HG02870 (cell line): ENCODE measurements around the gene PIAS1.
"Not testable (repeated sequence)": the region's sequence is repeated elsewhere in the genome, so short reads cannot be mapped to it uniquely, and the experiment has no call there.

ENCODE experiments used
- ATAC-seq: cut with Tn5 transposase; IDR thresholded peaks from one replicate; pipeline ENCODE4 v1.9.1; 2021; ENCODE audit warnings: mild to moderate bottlenecking, moderate library complexity; ENCODE audit not compliant: unreplicated experiment

The PIAS1 gene

GRCh38 chr15:68113273-68113672 lies 59.2 kb downstream of the PIAS1 start:
- ATAC-seq = no peak

GRCh38 chr15:68113751-68114150 lies 59.6 kb downstream of the PIAS1 start:
- ATAC-seq = no peak

GRCh38 chr15:68114356-68114755 lies 60.2 kb downstream of the PIAS1 start:
- no peak for ATAC-seq

- no peak for ATAC-seq
Measured at GRCh38 chr15:68114840-68115239, 60.7 kb downstream of the PIAS1 start.

GRCh38 chr15:68124700-68125099 lies 70.6 kb downstream of the PIAS1 start:
- no peak for ATAC-seq

GRCh38 chr15:68126396-68126795 lies 72.3 kb downstream of the PIAS1 start:
- ATAC-seq = no peak

- no peak for ATAC-seq
Measured at GRCh38 chr15:68129072-68129471, 75.0 kb downstream of the PIAS1 start.

- no peak for ATAC-seq
Measured at GRCh38 chr15:68130851-68131250, 76.7 kb downstream of the PIAS1 start.

GRCh38 chr15:68137096-68137495 lies 83.0 kb downstream of the PIAS1 start:
- ATAC-seq = no peak

- ATAC-seq = no peak
Measured at GRCh38 chr15:68143129-68143528, 89.0 kb downstream of the PIAS1 start.

GRCh38 chr15:68143785-68144184 lies 89.7 kb downstream of the PIAS1 start:
- ATAC-seq = no peak

- ATAC-seq = no peak
Measured at GRCh38 chr15:68145706-68146105, 91.6 kb downstream of the PIAS1 start.

- ATAC-seq = no peak
Measured at GRCh38 chr15:68148039-68148438, 93.9 kb downstream of the PIAS1 start.

GRCh38 chr15:68149059-68149458 lies 94.9 kb downstream of the PIAS1 start:
- no peak for ATAC-seq

GRCh38 chr15:68150187-68150586 lies 96.1 kb downstream of the PIAS1 start:
- ATAC-seq = no peak

GRCh38 chr15:68151277-68151676 lies 97.2 kb downstream of the PIAS1 start:
- ATAC-seq = no peak

GRCh38 chr15:68152342-68152741 lies 98.2 kb downstream of the PIAS1 start:
- no peak for ATAC-seq

- ATAC-seq = no peak
Measured at GRCh38 chr15:68154923-68155559, 100.9 kb downstream of the PIAS1 start.

- no peak for ATAC-seq
Measured at GRCh38 chr15:68157074-68157473, 103.0 kb downstream of the PIAS1 start.

GRCh38 chr15:68158046-68158628 lies 104.0 kb downstream of the PIAS1 start:
- no peak for ATAC-seq

- ATAC-seq = no peak
Measured at GRCh38 chr15:68163191-68163590, 109.1 kb downstream of the PIAS1 start.

- ATAC-seq = no peak
Measured at GRCh38 chr15:68166847-68167246, 112.7 kb downstream of the PIAS1 start.

- not testable (repeated sequence) for ATAC-seq
Measured at GRCh38 chr15:68172037-68172436, 117.9 kb downstream of the PIAS1 start.
